Esophagus squamous epithelium (tissue), 5 donors: ENCODE results near the gene TPPP. TPM values are rescaled to one million over a fixed set of nuclear protein-coding genes. Genes with fewer than 3 reads are reported as not detected.
"Not testable (repeated sequence)": the region's sequence is repeated elsewhere in the genome, so short reads cannot be mapped to it uniquely, and the experiment has no call there.

Experiments
- DNase-seq: peaks from one replicate; lab custom pipeline; 2025; lab: John Stamatoyannopoulos, UW
- H3K27ac ChIP-seq, 4 donors: fragments of 200-600 bp; sonication (generic); one replicate each; pipeline ENCODE4 v1.5.1; 2016 to 2019; ENCODE audit warnings: mild to moderate bottlenecking in 1 of 4
- H3K27me3 ChIP-seq, 4 donors: fragments of 200-600 bp; sonication (generic); 1 replicate in 3 of 4; 2 replicates in 1 of 4; pipeline versions ENCODE4 v1.5.1 to v1.6.0; 2017 to 2021; ENCODE audit warnings: antibody characterized with exemption in 1 of 4
- H3K36me3 ChIP-seq, 3 donors: fragments of 200-600 bp; sonication (generic); one replicate each; pipeline ENCODE4 v1.5.1; 2016 to 2019
- H3K4me1 ChIP-seq, 3 donors: fragments of 200-600 bp; sonication (generic); one replicate each; pipeline ENCODE4 v1.5.1; 2017 to 2019
- H3K4me3 ChIP-seq, 4 donors: fragments of 200-600 bp; sonication (generic); 1 replicate in 3 of 4; 2 replicates in 1 of 4; pipeline ENCODE4 v1.5.1; 2016 to 2019; ENCODE audit warnings: mild to moderate bottlenecking in 2 of 4, moderate library complexity in 1 of 4
- H3K9me3 ChIP-seq, 3 donors: fragments of 200-600 bp; sonication (generic); one replicate each; pipeline ENCODE4 v1.5.1; 2016 to 2019
- CTCF ChIP-seq, 6 experiments: fragments of 450-650 bp in 4 of 6; fragments of 200-600 bp in 2 of 6; sonication (generic) in 2 of 6; IDR thresholded peaks; one replicate each; pipeline ENCODE4 v1.5.1; 2016 to 2019; ENCODE audit warnings: antibody characterized with exemption in 6 of 6, mild to moderate bottlenecking in 4 of 6, moderate library complexity in 4 of 6
- POLR2A ChIP-seq, 4 donors: fragments of 450-650 bp; IDR thresholded peaks; one replicate each; pipeline ENCODE4 v1.6.1; 2017; ENCODE audit warnings: antibody characterized with exemption in 4 of 4, mild to moderate bottlenecking in 4 of 4, moderate library complexity in 3 of 4
- WGBS, 2 donors: methylation state at CpG; one replicate each; pipeline ENCODE4 v1.1.5; 2018; 5-methylcytosine and 5-hydroxymethylcytosine counted together
- intact Hi-C: fragments of 100-400 bp; cut with DNase I; formaldehyde crosslinking; loops from one replicate; pipeline ENCODE4 v1.15.0; 2022
- total RNA-seq, 4 donors: library from RNA; depleted of rRNA; stranded (reverse); fragments of >200 nt; gene quantifications; one replicate each; pipeline ENCODE4 v1.1.0, GENCODE V29; 2016
- donor health status: DM: yes; HTN: yes; CAD: no.

The TPPP gene
- total RNA-seq, result 1 to 10 TPM; 1.7 to 5.8 (median 5.5) TPM

GRCh38 chr5:693271-694041 is at the start of gene TPPP:
Gene TPPP, minus strand, starts transcription at chr5:693352. Its CDS starts 15,292 bp downstream, at chr5:678060.
- TF ChIP-seq POLR2A (IDR thresholded peaks at IDR 0.05) (peak in 3 of 4 donors; percentile 46 to 85 (median 61)), CTCF (IDR thresholded peaks at IDR 0.05) (peak in 1 of 6 experiments; percentile 12)
- H3K27me3 ChIP-seq, H3K9me3 ChIP-seq, H3K36me3 ChIP-seq, intact Hi-C loops: not testable (repeated sequence)
- H3K4me1 ChIP-seq, result peaks cover 0 to 11% (median 3%) of the 10 kb centered on the region in 3 donors
- H3K4me3 ChIP-seq, result peak within 1 kb of the TSS; percentile 48 to 93 (median 61)
- WGBS, 2 donors, result 0% methylated on average over 3 of the region's 109 CpGs; no CpG with 5 or more reads in 1 of the 2 donors
- DNase-seq, result peak; percentile 49
- peak within 1 kb of the TSS; percentile 51 to 88 (median 76) for H3K27ac ChIP-seq

DNA sequence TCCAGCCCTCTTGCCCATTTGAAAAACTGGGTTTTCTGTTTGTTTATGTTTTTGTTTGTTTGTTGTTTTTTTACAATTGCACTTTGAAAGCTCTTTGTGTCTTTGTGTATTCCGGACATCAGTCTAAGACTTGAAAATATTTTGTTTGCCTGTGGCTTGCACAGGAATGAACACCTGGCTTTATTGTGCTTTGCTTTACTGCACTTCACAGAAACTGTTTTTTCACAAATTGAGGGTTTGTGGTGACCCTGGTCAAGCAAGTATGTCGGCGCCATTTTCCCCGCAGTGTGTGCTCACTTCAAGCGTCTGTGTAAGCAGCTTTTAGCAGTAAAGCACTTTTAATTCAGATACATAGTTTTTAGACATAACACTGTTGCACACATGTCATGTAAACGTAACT is 49.1 kb upstream of the TPPP start:
- WGBS, 2 donors, result 78 to 93% methylated on average over 6 of the region's 6 CpGs
- H3K4me1 ChIP-seq, H3K4me3 ChIP-seq, intact Hi-C loops, H3K36me3 ChIP-seq, H3K9me3 ChIP-seq, H3K27ac ChIP-seq, H3K27me3 ChIP-seq, DNase-seq: not testable (repeated sequence)

GRCh38 chr5:734145-734544 is 41.0 kb upstream of the TPPP start:
- H3K9me3 ChIP-seq, DNase-seq, H3K27me3 ChIP-seq, intact Hi-C loops, H3K4me1 ChIP-seq, H3K4me3 ChIP-seq, H3K27ac ChIP-seq: not testable (repeated sequence)
- WGBS, 2 donors, result no CpG with 5 or more reads among the region's 1 CpG
- H3K36me3 ChIP-seq, result peaks cover 0 to 22% (median 0%) of the 10 kb centered on the region in 3 donors

DNA sequence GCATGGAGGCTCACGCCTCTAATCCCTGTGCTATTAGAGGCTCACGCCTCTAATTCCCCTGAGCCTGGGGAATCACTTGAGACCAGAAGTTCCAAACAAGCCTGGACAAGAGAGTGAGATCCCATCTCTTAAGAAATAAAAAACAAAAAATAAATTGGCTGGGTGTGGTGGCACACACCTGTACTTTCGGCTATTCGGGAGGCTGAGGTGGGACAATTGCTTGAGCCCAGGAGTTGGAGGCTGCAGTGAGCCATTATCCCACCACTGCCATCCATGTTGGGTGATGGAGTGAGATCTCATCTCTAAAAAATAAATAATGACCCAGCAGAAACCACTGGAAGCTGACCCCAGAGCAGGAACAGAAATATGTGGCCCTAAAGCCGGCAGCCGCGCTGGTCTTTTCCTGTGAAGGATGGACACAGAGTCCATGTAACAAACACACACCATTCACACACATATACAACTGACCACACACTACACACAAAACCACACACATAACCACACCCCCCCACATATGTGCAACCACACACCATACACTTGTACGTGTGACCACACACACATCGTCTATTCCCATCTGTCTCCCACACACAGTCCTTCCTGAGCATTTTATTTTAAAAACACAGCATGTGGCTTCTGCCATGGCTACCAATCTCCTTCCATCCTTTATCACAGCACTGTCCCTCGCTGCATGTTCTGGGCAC is 39.8 kb upstream of the TPPP start:
- H3K9me3 ChIP-seq, intact Hi-C loops, H3K27me3 ChIP-seq, H3K4me1 ChIP-seq, H3K27ac ChIP-seq, H3K4me3 ChIP-seq, DNase-seq: not testable (repeated sequence)
- peaks cover 0 to 22% (median 0%) of the 10 kb centered on the region in 3 donors for H3K36me3 ChIP-seq
- 89 to 90% methylated on average over 10 of the region's 10 CpGs for WGBS, 2 donors

- DNase-seq, intact Hi-C loops, H3K4me1 ChIP-seq, H3K27ac ChIP-seq, H3K9me3 ChIP-seq, H3K27me3 ChIP-seq, H3K4me3 ChIP-seq: not testable (repeated sequence)
- WGBS, 2 donors, result 46 to 100% methylated on average over 1 of the region's 7 CpGs
- peaks cover 0 to 22% (median 0%) of the 10 kb centered on the region in 3 donors for H3K36me3 ChIP-seq
Observed at GRCh38 chr5:729225-729624, 36.1 kb upstream of the TPPP start.

- H3K4me3 ChIP-seq, DNase-seq, H3K4me1 ChIP-seq, H3K27me3 ChIP-seq, H3K36me3 ChIP-seq, intact Hi-C loops, H3K27ac ChIP-seq, H3K9me3 ChIP-seq: not testable (repeated sequence)
- no CpG with 5 or more reads among the region's 9 CpGs for WGBS, 2 donors
Observed at GRCh38 chr5:727087-727486, 33.9 kb upstream of the TPPP start.

- H3K4me3 ChIP-seq, H3K27ac ChIP-seq, H3K4me1 ChIP-seq, DNase-seq, H3K27me3 ChIP-seq, intact Hi-C loops, H3K36me3 ChIP-seq: not testable (repeated sequence)
- 83 to 87% methylated on average over 2 of the region's 6 CpGs for WGBS, 2 donors
- H3K9me3 ChIP-seq, result peaks cover 0 to 10% (median 8%) of the 10 kb centered on the region in 3 donors
Observed at GRCh38 chr5:723865-724264, 30.7 kb upstream of the TPPP start.

GRCh38 chr5:723309-723708 is 30.2 kb upstream of the TPPP start:
- H3K4me3 ChIP-seq, DNase-seq, intact Hi-C loops, H3K4me1 ChIP-seq, H3K27ac ChIP-seq, H3K36me3 ChIP-seq, H3K27me3 ChIP-seq: not testable (repeated sequence)
- no CpG with 5 or more reads among the region's 4 CpGs for WGBS, 2 donors
- peaks cover 0 to 10% (median 8%) of the 10 kb centered on the region in 3 donors for H3K9me3 ChIP-seq

- H3K27me3 ChIP-seq, H3K36me3 ChIP-seq, intact Hi-C loops, H3K4me1 ChIP-seq, H3K27ac ChIP-seq, H3K4me3 ChIP-seq, DNase-seq: not testable (repeated sequence)
- H3K9me3 ChIP-seq, result peaks cover 0 to 10% (median 8%) of the 10 kb centered on the region in 3 donors
- WGBS, 2 donors, result 74 to 90% methylated on average over 1 of the region's 1 CpG
Observed at GRCh38 chr5:719379-719778, 26.2 kb upstream of the TPPP start.
